OCI-LY1 (cell line): ENCODE measurements around the gene ALOX15B.
"Not testable (repeated sequence)": the region's sequence is repeated elsewhere in the genome, so short reads cannot be mapped to it uniquely, and the experiment has no call there.

ENCODE experiments used
- CTCF ChIP-seq: fragments of 200-600 bp; sonication (generic), shearing (Covaris generic); IDR thresholded peaks from 2 replicates; pipeline ENCODE4 v1.5.1; 2017; ENCODE audit warnings: mild to moderate bottlenecking, antibody characterized with exemption, low read length, moderate library complexity, mixed read lengths
- EZH2 ChIP-seq: fragments of 200-600 bp; sonication (generic), shearing (Covaris generic); IDR thresholded peaks from 2 replicates; pipeline ENCODE4 v1.8.0; 2017; ENCODE audit warnings: borderline replicate concordance, mixed run types, mild to moderate bottlenecking, antibody characterized with exemption, low read length, moderate library complexity, mixed read lengths

GRCh38 chr17:8077939-8078338, 39.1 kb downstream of the ALOX15B start:
- TF ChIP-seq CTCF, EZH2: not testable (repeated sequence)
